ENCODE results near the gene ROCK2.

DNA sequence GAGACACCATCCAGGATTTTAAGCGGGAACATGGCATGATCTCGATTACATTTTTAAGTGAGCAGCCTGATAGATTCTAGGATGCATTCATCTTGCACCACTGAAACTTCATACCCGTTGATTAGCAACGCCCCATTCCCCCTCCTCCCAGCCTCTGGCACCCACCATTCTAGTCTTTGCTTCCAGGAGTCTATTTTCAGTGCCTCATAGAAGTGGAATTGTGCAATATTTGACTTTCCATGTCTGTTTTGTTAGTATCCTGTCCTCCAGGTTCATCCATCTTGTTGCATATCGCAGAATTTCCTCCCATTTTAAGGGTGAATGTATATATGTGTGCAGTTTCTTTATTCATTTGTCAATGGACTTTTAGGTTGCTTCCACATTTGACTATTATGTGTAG lies 210.1 kb downstream of the ROCK2 start:
- no peak for TF ChIP-seq CTCF (IDR thresholded peaks at IDR 0.05)
- TF ChIP-seq JUND (IDR thresholded peaks at IDR 0.05): no peak
- TF ChIP-seq GATA2 (CRISPR knock-in tag; IDR thresholded peaks at IDR 0.05): no peak

Measured in SK-N-SH (cell line).